H9 (cell line): ENCODE measurements around the gene ANO6. TPM values are rescaled to one million over a fixed set of nuclear protein-coding genes. Genes with fewer than 3 reads are reported as not detected.

ENCODE experiments used
- DNase-seq: peaks from one replicate; pipeline ENCODE4 v3.0.0-alpha.2; 2017
- H2AFZ ChIP-seq: one replicate; pipeline ENCODE4 v1.6.1; 2013; ENCODE audit warnings: mild to moderate bottlenecking, low read length, control low read depth, moderate library complexity
- H2AK5ac ChIP-seq: 2 replicates; pipeline ENCODE4 v1.6.1; 2013; ENCODE audit warnings: low read length, control low read depth, mixed read lengths; ENCODE audit not compliant: insufficient read length
- H2BK120ac ChIP-seq: one replicate; pipeline ENCODE4 v1.6.1; 2013; ENCODE audit warnings: low read depth, mild to moderate bottlenecking, low read length, control low read depth, inconsistent platforms; ENCODE audit not compliant: poor library complexity, severe bottlenecking
- H2BK12ac ChIP-seq: 2 replicates; pipeline ENCODE4 v1.6.1; 2013; ENCODE audit warnings: low read length, control low read depth, mixed read lengths, low read depth; ENCODE audit not compliant: insufficient read length
- H2BK15ac ChIP-seq: 2 replicates; pipeline ENCODE4 v1.6.1; 2013; ENCODE audit warnings: low read depth, low read length, control low read depth
- H2BK20ac ChIP-seq: one replicate; pipeline ENCODE4 v1.6.1; 2013; ENCODE audit warnings: low read depth, mild to moderate bottlenecking, low read length, control low read depth, inconsistent platforms; ENCODE audit not compliant: poor library complexity, severe bottlenecking
- H2BK5ac ChIP-seq: 2 replicates; pipeline ENCODE4 v1.6.1; 2013; ENCODE audit warnings: low read length, control low read depth, mixed read lengths; ENCODE audit not compliant: insufficient read length
- H3K14ac ChIP-seq: 2 replicates; pipeline ENCODE4 v1.6.1; 2013; ENCODE audit warnings: low read length, control low read depth; ENCODE audit not compliant: insufficient read depth
- H3K18ac ChIP-seq: 2 replicates; pipeline ENCODE4 v1.6.1; 2013; ENCODE audit warnings: low read depth, mild to moderate bottlenecking, mixed read lengths, low read length, control low read depth; ENCODE audit not compliant: insufficient read length
- H3K23ac ChIP-seq: 2 replicates; pipeline ENCODE4 v1.6.1; 2013; ENCODE audit warnings: low read length, control low read depth, mixed read lengths, low read depth; ENCODE audit not compliant: insufficient read length
- H3K23me2 ChIP-seq: 2 replicates; pipeline ENCODE4 v1.6.1; 2013; ENCODE audit warnings: low read depth, mild to moderate bottlenecking, mixed read lengths, low read length, control low read depth; ENCODE audit not compliant: insufficient read length, poor library complexity, severe bottlenecking
- H3K27ac ChIP-seq: 2 replicates; pipeline ENCODE4 v1.5.1; 2013; ENCODE audit warnings: low read length, control low read depth, mixed read lengths, low read depth; ENCODE audit not compliant: insufficient read length
- H3K27me3 ChIP-seq: 2 replicates; pipeline ENCODE4 v1.6.1; 2013; ENCODE audit warnings: low read length, control low read depth, inconsistent platforms; ENCODE audit not compliant: insufficient read depth
- H3K4ac ChIP-seq: 2 replicates; pipeline ENCODE4 v1.6.1; 2013; ENCODE audit warnings: low read depth, mild to moderate bottlenecking, control low read depth, inconsistent platforms, low read length, moderate library complexity
- H3K4me1 ChIP-seq: 2 replicates; pipeline ENCODE4 v1.6.1; 2013; ENCODE audit warnings: low read length, control low read depth, inconsistent platforms; ENCODE audit not compliant: insufficient read depth
- H3K4me2 ChIP-seq: 2 replicates; pipeline ENCODE4 v1.6.1; 2013; ENCODE audit warnings: low read length, control low read depth, mixed read lengths; ENCODE audit not compliant: insufficient read length, insufficient read depth
- H3K56ac ChIP-seq: 2 replicates; pipeline ENCODE4 v1.6.1; 2013; ENCODE audit warnings: low read depth, mild to moderate bottlenecking, mixed read lengths, low read length, control low read depth; ENCODE audit not compliant: insufficient read length
- H3K79me1 ChIP-seq: 2 replicates; pipeline ENCODE4 v1.6.1; 2013; ENCODE audit warnings: low read depth, mild to moderate bottlenecking, moderate library complexity, low read length, control low read depth, inconsistent platforms; ENCODE audit not compliant: insufficient read depth, poor library complexity, severe bottlenecking
- H3K79me2 ChIP-seq: 2 replicates; pipeline ENCODE4 v1.6.1; 2013; ENCODE audit warnings: low read length, control low read depth, inconsistent platforms; ENCODE audit not compliant: insufficient read depth
- H3K9ac ChIP-seq: 2 replicates; pipeline ENCODE4 v1.6.1; 2013; ENCODE audit warnings: low read length, control low read depth, mixed read lengths; ENCODE audit not compliant: insufficient read length; ENCODE audit errors: extremely low read depth
- H3K9me3 ChIP-seq: one replicate; pipeline ENCODE4 v1.6.1; 2013; ENCODE audit warnings: low read depth, low read length, inconsistent platforms; ENCODE audit not compliant: control insufficient read depth
- H3T11ph ChIP-seq: one replicate; pipeline ENCODE4 v1.6.1; 2013; ENCODE audit warnings: mild to moderate bottlenecking, low read length, control low read depth, inconsistent platforms
- H4K20me1 ChIP-seq: one replicate; pipeline ENCODE4 v1.6.1; 2013; ENCODE audit not compliant: control insufficient read depth, insufficient read length, insufficient read depth
- H4K5ac ChIP-seq: 2 replicates; pipeline ENCODE4 v1.6.1; 2013; ENCODE audit warnings: low read depth, mild to moderate bottlenecking, mixed read lengths, low read length, control low read depth; ENCODE audit not compliant: insufficient read length
- H4K8ac ChIP-seq: replicated peaks from 2 replicates; pipeline ENCODE4 v1.6.1; 2013; ENCODE audit warnings: low read length, control low read depth, mixed read lengths, low read depth; ENCODE audit not compliant: insufficient read length
- H4K91ac ChIP-seq: 2 replicates; pipeline ENCODE4 v1.6.1; 2013; ENCODE audit warnings: low read depth, mild to moderate bottlenecking, moderate library complexity, mixed read lengths, low read length, control low read depth; ENCODE audit not compliant: insufficient read length
- H3K27ac Mint-ChIP-seq, 3 experiments: 2 replicates in 2 of 3; 3 replicates in 1 of 3; pipeline ENCODE4 v1.8.0; 2020 to 2021; ENCODE audit warnings: mixed read lengths in 3 of 3, mild to moderate bottlenecking in 1 of 3, moderate library complexity in 1 of 3
- H3K27me3 Mint-ChIP-seq: 2 replicates; pipeline ENCODE4 v1.8.0; 2021; ENCODE audit warnings: low read depth, mild to moderate bottlenecking, moderate library complexity, mixed read lengths
- H3K36me3 Mint-ChIP-seq, 3 experiments: 2 replicates in 2 of 3; 3 replicates in 1 of 3; pipeline ENCODE4 v1.8.0; 2020 to 2021; ENCODE audit warnings: low read depth in 3 of 3, mixed read lengths in 3 of 3; ENCODE audit not compliant: insufficient read depth in 1 of 3
- H3K4me1 Mint-ChIP-seq, 2 experiments: 2 replicates each; pipeline ENCODE4 v1.8.0; 2020; ENCODE audit warnings: mixed read lengths in 2 of 2
- H3K4me3 Mint-ChIP-seq, 2 experiments: 2 replicates in 1 of 2; 3 replicates in 1 of 2; pipeline ENCODE4 v1.8.0; 2020 to 2021; ENCODE audit warnings: mild to moderate bottlenecking in 2 of 2, mixed read lengths in 2 of 2, moderate library complexity in 1 of 2
- H3K9me3 Mint-ChIP-seq, 2 experiments: 2 replicates in 1 of 2; 3 replicates in 1 of 2; pipeline ENCODE4 v1.8.0; 2020; ENCODE audit warnings: mild to moderate bottlenecking in 2 of 2, mixed read lengths in 2 of 2, moderate library complexity in 1 of 2
- WGBS: extraction: QIAGEN DNeasy Blood & Tissue Kit; methylation state at CpG from one replicate; pipeline ENCODE4 v1.1.7; 2013; ENCODE audit warnings: missing lambda C conversion rate, low lambda C conversion rate, mixed read lengths; ENCODE audit not compliant: insufficient read length; ENCODE audit errors: extremely low coverage; 5-methylcytosine and 5-hydroxymethylcytosine counted together
- total RNA-seq: library from RNA; stranded (reverse); gene quantifications from 2 replicates; pipeline ENCODE4 v1.2.1, GENCODE V29; 2021
- TF ChIP-seq, protein P1 (sequence below): fragments of 200-600 bp; sonication (generic); conservative IDR thresholded peaks from 3 replicates; pipeline ENCODE4 v1.8.0; 2021; ENCODE audit warnings: antibody characterized with exemption, mild to moderate bottlenecking

Gene ANO6
- total RNA-seq, 1 experiment from 2014 or later: 24.3 TPM

DNA sequence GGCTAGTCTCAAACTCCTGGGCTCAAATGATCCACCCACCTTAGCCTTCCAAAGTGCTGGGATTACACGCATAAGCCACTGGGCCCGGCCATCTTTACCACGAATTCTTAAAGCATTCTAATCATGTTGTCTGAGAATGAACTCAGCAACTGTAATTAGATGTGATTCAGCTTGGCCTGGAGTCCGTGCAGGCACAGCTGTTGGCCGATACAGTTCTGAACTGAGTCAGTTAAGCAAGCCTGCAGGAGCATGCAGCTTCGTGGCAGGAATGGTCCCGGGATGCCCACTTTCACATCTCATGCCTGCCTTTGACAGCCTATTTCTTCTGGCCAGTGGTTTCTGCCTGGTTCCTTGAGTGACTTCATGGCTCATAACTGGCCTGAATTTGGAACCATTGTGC, 194.1 kb downstream of the ANO6 start:
- Histone ChIP-seq H2BK5ac (no peak overlapping the region), H3K56ac (no peak overlapping the region), H3K14ac (no peak overlapping the region), H3K18ac (no peak overlapping the region), H3K27ac (no peak overlapping the region), H3K79me2 (no peaks in the 10 kb centered on the region), H3K27me3 (no peaks in the 10 kb centered on the region; the same call in 1 of the 2 replicates), H2BK120ac (no peak overlapping the region), H4K91ac (no peak overlapping the region), H2BK20ac (no peak overlapping the region), H3T11ph (no peak overlapping the region), H3K23me2 (no peaks in the 10 kb centered on the region), H2AFZ (no peak overlapping the region), H2BK12ac (no peak overlapping the region), H2AK5ac (no peak overlapping the region), H2BK15ac (no peak overlapping the region), H4K8ac (no peak overlapping the region), H3K79me1 (no peaks in the 10 kb centered on the region), H4K20me1 (no peaks in the 10 kb centered on the region), H3K4ac (no peak overlapping the region), H3K23ac (no peak overlapping the region), H3K9ac (no peak overlapping the region), H3K9me3 (no peaks in the 10 kb centered on the region), H4K5ac (no peak overlapping the region), H3K4me1 (no peaks in the 10 kb centered on the region), H3K4me2 (no peak overlapping the region)
- WGBS: no CpG with 5 or more reads among the region's 7 CpGs
- Mint-ChIP-seq H3K9me3 (no peaks in the 10 kb centered on the region), H3K4me1 (no peaks in the 10 kb centered on the region), H3K27me3 (no peaks in the 10 kb centered on the region), H3K36me3 (peaks cover 5 to 25% (median 24%) of the 10 kb centered on the region in 3 experiments; a peak in 5 of 7 replicates), H3K4me3 (no peak overlapping the region), H3K27ac (no peak overlapping the region)
- TF ChIP-seq, protein P1, sequence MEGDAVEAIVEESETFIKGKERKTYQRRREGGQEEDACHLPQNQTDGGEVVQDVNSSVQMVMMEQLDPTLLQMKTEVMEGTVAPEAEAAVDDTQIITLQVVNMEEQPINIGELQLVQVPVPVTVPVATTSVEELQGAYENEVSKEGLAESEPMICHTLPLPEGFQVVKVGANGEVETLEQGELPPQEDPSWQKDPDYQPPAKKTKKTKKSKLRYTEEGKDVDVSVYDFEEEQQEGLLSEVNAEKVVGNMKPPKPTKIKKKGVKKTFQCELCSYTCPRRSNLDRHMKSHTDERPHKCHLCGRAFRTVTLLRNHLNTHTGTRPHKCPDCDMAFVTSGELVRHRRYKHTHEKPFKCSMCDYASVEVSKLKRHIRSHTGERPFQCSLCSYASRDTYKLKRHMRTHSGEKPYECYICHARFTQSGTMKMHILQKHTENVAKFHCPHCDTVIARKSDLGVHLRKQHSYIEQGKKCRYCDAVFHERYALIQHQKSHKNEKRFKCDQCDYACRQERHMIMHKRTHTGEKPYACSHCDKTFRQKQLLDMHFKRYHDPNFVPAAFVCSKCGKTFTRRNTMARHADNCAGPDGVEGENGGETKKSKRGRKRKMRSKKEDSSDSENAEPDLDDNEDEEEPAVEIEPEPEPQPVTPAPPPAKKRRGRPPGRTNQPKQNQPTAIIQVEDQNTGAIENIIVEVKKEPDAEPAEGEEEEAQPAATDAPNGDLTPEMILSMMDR: no peak
- DNase-seq: no peak
